DOHH2 (cell line): Measurements from ENCODE around the gene KCNN4.

Source experiments
- H3F3A ChIP-seq: fragments of 200-600 bp; sonication (generic), shearing (Covaris generic); 2 replicates; pipeline ENCODE4 v1.6.0; 2016; ENCODE audit warnings: antibody characterized with exemption, mild to moderate bottlenecking; ENCODE audit not compliant: control insufficient read depth, insufficient read depth
- H3K27ac ChIP-seq: fragments of 200-600 bp; sonication (generic); 2 replicates; pipeline ENCODE4 v1.5.1; 2014; ENCODE audit warnings: low read depth, mild to moderate bottlenecking, low read length, moderate library complexity
- H3K27me3 ChIP-seq: fragments of 200-600 bp; sonication (generic); 2 replicates; pipeline ENCODE4 v1.6.1; 2014; ENCODE audit warnings: mild to moderate bottlenecking, low read length, mixed read lengths; ENCODE audit not compliant: control insufficient read depth
- H3K36me3 ChIP-seq: fragments of 200-600 bp; sonication (generic); 2 replicates; pipeline ENCODE4 v1.6.1; 2014; ENCODE audit warnings: mild to moderate bottlenecking, low read length, moderate library complexity, mixed read lengths; ENCODE audit not compliant: control insufficient read depth
- H3K4me1 ChIP-seq: fragments of 200-600 bp; sonication (generic); 2 replicates; pipeline ENCODE4 v1.6.1; 2014; ENCODE audit warnings: mild to moderate bottlenecking, low read length, mixed read lengths; ENCODE audit not compliant: control insufficient read depth
- H3K4me2 ChIP-seq: fragments of 200-600 bp; sonication (generic); 2 replicates; pipeline ENCODE4 v1.6.0; 2014; ENCODE audit warnings: mild to moderate bottlenecking, low read length, moderate library complexity
- H3K4me3 ChIP-seq: fragments of 200-600 bp; sonication (generic); 2 replicates; pipeline ENCODE4 v1.5.1; 2014; ENCODE audit warnings: mild to moderate bottlenecking, low read length, mixed read lengths
- H3K79me2 ChIP-seq: fragments of 200-600 bp; sonication (generic); 2 replicates; pipeline ENCODE4 v1.6.1; 2014; ENCODE audit warnings: mild to moderate bottlenecking, low read length, mixed read lengths; ENCODE audit not compliant: control insufficient read depth
- H3K9me2 ChIP-seq: fragments of 200-600 bp; sonication (generic); replicated peaks from 2 replicates; pipeline ENCODE4 v1.6.1; 2014; ENCODE audit warnings: mild to moderate bottlenecking, low read length, mixed read lengths; ENCODE audit not compliant: control insufficient read depth
- H3K9me3 ChIP-seq: fragments of 200-600 bp; sonication (generic); 2 replicates; pipeline ENCODE4 v1.6.1; 2014; ENCODE audit warnings: antibody characterized with exemption, low read length, mixed read lengths; ENCODE audit not compliant: control insufficient read depth, insufficient read depth
- H4K20me1 ChIP-seq: fragments of 200-600 bp; sonication (generic); 2 replicates; pipeline ENCODE4 v1.6.0; 2014; ENCODE audit warnings: low read depth, mild to moderate bottlenecking, antibody characterized with exemption, low read length, moderate library complexity; ENCODE audit not compliant: control insufficient read depth, insufficient read depth
- CTCF ChIP-seq: fragments of 200-600 bp; sonication (generic); IDR thresholded peaks from one replicate; pipeline ENCODE4 v1.5.1; 2014; ENCODE audit warnings: antibody characterized with exemption, mild to moderate bottlenecking, low read depth, low read length; ENCODE audit not compliant: poor library complexity, severe bottlenecking
- EZH2phosphoT487 ChIP-seq: fragments of 200-600 bp; sonication (generic); IDR thresholded peaks from 2 replicates; pipeline ENCODE4 v1.6.1; 2017; ENCODE audit warnings: borderline replicate concordance, mild to moderate bottlenecking, antibody characterized with exemption, low read length, moderate library complexity, mixed read lengths

KCNN4 gene

GRCh38 chr19:43741075-43741825, 39.5 kb downstream of the KCNN4 start:
- Histone ChIP-seq H3K79me2 (no peaks in the 10 kb centered on the region), H3F3A (peaks cover 5% of the 10 kb centered on the region), H3K36me3 (peaks cover 84% of the 10 kb centered on the region), H3K4me3 (no peak overlapping the region), H3K4me2 (no peak overlapping the region), H3K4me1 (peaks cover 16% of the 10 kb centered on the region), H3K9me2 (no peaks in the 10 kb centered on the region), H3K27ac (no peak overlapping the region), H3K27me3 (no peaks in the 10 kb centered on the region), H4K20me1 (no peaks in the 10 kb centered on the region), H3K9me3 (no peaks in the 10 kb centered on the region)
- TF ChIP-seq CTCF: no peak
- TF ChIP-seq EZH2phosphoT487: no peak

DNA sequence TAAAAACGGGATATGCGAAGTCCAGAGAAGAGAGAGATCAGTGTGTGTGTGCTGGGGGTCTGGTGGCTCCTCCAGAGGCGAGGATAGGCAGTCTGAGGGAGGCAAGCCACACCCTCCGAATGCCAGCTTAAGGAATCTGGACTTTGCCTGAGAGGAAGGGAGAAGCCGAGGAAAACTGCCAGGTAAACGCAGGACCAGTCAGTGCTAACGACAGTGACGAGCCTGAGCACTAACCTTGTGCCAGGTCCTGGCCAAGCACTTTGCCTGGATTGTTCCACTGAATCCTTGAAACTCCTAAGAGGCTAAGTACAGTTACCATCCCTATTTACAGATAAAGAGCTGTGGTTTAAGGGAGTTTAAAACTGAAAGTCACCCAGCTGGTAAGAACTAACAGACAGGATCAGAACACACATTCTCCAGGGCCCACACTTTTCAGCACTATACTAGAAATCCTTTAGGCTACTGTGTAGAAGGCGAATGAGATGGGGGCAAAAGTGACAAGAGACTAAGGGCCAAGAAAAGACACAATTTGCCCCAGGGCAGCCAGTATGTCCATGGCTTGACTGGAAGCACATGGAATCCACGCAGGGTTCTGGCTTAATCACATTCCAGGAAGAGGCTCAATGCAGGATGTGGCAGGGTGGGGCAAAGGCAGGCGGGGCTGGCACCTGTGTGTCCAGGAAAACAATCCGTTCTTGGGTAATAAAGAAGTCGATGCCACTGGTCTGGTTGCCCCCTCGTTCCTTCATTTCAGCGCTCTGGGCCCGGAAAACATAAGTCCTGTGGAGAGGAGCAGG, 41.1 kb downstream of the KCNN4 start:
- Histone ChIP-seq H4K20me1 (no peaks in the 10 kb centered on the region), H3K4me3 (no peak overlapping the region), H3F3A (peaks cover under 1% of the 10 kb centered on the region; the same call in 1 of the 2 replicates), H3K27ac (no peak overlapping the region), H3K36me3 (peaks cover 78% of the 10 kb centered on the region), H3K79me2 (no peaks in the 10 kb centered on the region), H3K27me3 (no peaks in the 10 kb centered on the region), H3K9me3 (no peaks in the 10 kb centered on the region), H3K4me1 (peaks cover 7% of the 10 kb centered on the region), H3K4me2 (no peak overlapping the region), H3K9me2 (no peaks in the 10 kb centered on the region)
- TF ChIP-seq CTCF: no peak
- no peak for TF ChIP-seq EZH2phosphoT487

- no peak overlapping the region for H3K4me2 ChIP-seq
- H3K27ac ChIP-seq: no peak overlapping the region
- TF ChIP-seq CTCF (no peak), EZH2phosphoT487 (no peak)
Observed at GRCh38 chr19:43738780-43739211, 42.0 kb downstream of the KCNN4 start.

More at GRCh38 chr19:43738780-43739211, 42.0 kb downstream of the KCNN4 start:
- Histone ChIP-seq H3F3A (no peaks in the 10 kb centered on the region), H3K27me3 (no peaks in the 10 kb centered on the region), H3K4me3 (no peak overlapping the region), H3K9me3 (no peaks in the 10 kb centered on the region), H3K4me1 (no peaks in the 10 kb centered on the region), H4K20me1 (no peaks in the 10 kb centered on the region), H3K9me2 (no peaks in the 10 kb centered on the region), H3K79me2 (no peaks in the 10 kb centered on the region), H3K36me3 (peaks cover 70% of the 10 kb centered on the region)
